GM23338 (cell line): ENCODE results near the gene NOL9.

Experiments used
- POLR2AphosphoS5 ChIP-seq: IDR thresholded peaks from 2 replicates; pipeline ENCODE4 v1.6.1; 2016; ENCODE audit warnings: antibody characterized with exemption, low read depth
- ZNF331 ChIP-seq: fragments of 250-450 bp; sonication (Bioruptor Pico); IDR thresholded peaks from 2 replicates; pipeline ENCODE4 v1.5.0; 2020; ENCODE audit warnings: low read depth, mild to moderate bottlenecking, moderate library complexity
- TF ChIP-seq, protein P1 (sequence below), 2 experiments: fragments of 200-600 bp in 1 of 2; sonication (generic) in 1 of 2; conservative IDR thresholded peaks; 2 replicates each; pipeline versions ENCODE4 v1.5.1 to v1.6.1; 2016 to 2017; ENCODE audit warnings: antibody characterized with exemption in 2 of 2, low read depth in 2 of 2, mild to moderate bottlenecking in 2 of 2, moderate library complexity in 1 of 2
- TF ChIP-seq, protein P2 (sequence below): IDR thresholded peaks from one replicate; pipeline ENCODE4 v1.6.1; 2018; ENCODE audit warnings: antibody characterized with exemption; ENCODE audit not compliant: unreplicated experiment

DNA sequence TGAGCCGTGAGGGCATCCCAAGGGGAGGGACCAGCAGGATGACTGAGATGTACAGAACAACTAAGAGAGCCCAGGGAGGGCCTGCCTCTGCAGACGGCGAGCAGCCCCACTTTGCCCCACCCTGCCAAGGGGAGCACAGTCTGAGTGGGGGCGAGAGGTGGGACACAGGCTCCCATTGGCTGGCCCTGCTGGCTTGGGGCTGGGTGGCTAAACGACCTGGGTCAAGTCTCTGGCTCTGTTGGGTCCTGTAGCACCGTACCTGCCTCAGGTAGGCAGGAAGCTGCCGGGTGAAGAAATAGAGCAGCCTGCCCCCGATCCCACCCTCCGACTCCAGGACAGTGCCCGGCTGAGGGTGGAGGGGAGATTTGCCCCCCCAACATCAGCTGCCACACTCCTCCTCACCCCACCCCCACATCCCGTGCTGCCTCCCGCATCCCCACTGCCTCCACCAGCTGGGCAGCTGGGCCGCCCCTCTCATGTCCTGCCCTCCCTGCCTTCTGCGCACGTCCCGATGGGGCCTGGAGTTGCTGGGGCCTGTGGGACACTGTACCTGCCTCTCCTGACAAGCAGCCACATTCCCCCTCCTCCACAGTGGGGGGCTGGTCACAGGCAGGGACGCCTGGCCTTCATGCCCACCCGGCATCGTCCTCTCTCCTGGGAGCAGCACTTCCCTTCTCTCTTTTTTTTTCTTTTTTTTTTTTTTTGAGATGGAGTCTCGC lies 50.3 kb downstream of the NOL9 start:
- TF ChIP-seq, protein P1, sequence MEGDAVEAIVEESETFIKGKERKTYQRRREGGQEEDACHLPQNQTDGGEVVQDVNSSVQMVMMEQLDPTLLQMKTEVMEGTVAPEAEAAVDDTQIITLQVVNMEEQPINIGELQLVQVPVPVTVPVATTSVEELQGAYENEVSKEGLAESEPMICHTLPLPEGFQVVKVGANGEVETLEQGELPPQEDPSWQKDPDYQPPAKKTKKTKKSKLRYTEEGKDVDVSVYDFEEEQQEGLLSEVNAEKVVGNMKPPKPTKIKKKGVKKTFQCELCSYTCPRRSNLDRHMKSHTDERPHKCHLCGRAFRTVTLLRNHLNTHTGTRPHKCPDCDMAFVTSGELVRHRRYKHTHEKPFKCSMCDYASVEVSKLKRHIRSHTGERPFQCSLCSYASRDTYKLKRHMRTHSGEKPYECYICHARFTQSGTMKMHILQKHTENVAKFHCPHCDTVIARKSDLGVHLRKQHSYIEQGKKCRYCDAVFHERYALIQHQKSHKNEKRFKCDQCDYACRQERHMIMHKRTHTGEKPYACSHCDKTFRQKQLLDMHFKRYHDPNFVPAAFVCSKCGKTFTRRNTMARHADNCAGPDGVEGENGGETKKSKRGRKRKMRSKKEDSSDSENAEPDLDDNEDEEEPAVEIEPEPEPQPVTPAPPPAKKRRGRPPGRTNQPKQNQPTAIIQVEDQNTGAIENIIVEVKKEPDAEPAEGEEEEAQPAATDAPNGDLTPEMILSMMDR (conservative IDR thresholded peaks at IDR 0.05; ENCODE audit: low read depth in 2 of 2): no peak
- TF ChIP-seq ZNF331 (CRISPR knock-in tag): no peak
- TF ChIP-seq POLR2AphosphoS5: no peak
- TF ChIP-seq, protein P2, sequence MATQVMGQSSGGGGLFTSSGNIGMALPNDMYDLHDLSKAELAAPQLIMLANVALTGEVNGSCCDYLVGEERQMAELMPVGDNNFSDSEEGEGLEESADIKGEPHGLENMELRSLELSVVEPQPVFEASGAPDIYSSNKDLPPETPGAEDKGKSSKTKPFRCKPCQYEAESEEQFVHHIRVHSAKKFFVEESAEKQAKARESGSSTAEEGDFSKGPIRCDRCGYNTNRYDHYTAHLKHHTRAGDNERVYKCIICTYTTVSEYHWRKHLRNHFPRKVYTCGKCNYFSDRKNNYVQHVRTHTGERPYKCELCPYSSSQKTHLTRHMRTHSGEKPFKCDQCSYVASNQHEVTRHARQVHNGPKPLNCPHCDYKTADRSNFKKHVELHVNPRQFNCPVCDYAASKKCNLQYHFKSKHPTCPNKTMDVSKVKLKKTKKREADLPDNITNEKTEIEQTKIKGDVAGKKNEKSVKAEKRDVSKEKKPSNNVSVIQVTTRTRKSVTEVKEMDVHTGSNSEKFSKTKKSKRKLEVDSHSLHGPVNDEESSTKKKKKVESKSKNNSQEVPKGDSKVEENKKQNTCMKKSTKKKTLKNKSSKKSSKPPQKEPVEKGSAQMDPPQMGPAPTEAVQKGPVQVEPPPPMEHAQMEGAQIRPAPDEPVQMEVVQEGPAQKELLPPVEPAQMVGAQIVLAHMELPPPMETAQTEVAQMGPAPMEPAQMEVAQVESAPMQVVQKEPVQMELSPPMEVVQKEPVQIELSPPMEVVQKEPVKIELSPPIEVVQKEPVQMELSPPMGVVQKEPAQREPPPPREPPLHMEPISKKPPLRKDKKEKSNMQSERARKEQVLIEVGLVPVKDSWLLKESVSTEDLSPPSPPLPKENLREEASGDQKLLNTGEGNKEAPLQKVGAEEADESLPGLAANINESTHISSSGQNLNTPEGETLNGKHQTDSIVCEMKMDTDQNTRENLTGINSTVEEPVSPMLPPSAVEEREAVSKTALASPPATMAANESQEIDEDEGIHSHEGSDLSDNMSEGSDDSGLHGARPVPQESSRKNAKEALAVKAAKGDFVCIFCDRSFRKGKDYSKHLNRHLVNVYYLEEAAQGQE: no peak
